Measurements from ENCODE around the gene HDAC9. TPM values are rescaled to one million over a fixed set of nuclear protein-coding genes. Genes with fewer than 3 reads are reported as not detected.

Gene HDAC9
- total RNA-seq, 1 experiment from 2014 or later, result 14.7 TPM

GRCh38 chr7:18572885-18573284, 77.3 kb downstream of the HDAC9 start:
- H3K27ac ChIP-seq, result no peak overlapping the region
- ChIA-PET POLR2A (ENCODE audit: unreplicated experiment) (interaction anchor here (0.7 kb wide), 1 partner anchor 748 kb away, joined by 3 read pairs; no protein-coding TSS in a partner anchor), CTCF (interaction anchor here (0.7 kb wide), 1 partner anchor 1682 kb away, joined by 3 read pairs; no protein-coding TSS in a partner anchor)
- no peak for DNase-seq
- TF ChIP-seq EZH2 (IDR thresholded peaks at IDR 0.05; ENCODE audit: low read depth) (no peak), CTCF (conservative IDR thresholded peaks at IDR 0.05) (no peak)
- H2AFZ ChIP-seq, result no peak overlapping the region
- no TSS peak for BruUV-seq (replicated peaks)
- no peak overlapping the region for H3K4me2 ChIP-seq
- no peak overlapping the region for H3K4me3 ChIP-seq
- H3K36me3 ChIP-seq (ENCODE audit: low read depth), result no peaks in the 10 kb centered on the region
- H3K27me3 ChIP-seq (ENCODE audit: insufficient read depth, low read depth), result no peaks in the 10 kb centered on the region
- no peaks in the 10 kb centered on the region for H4K20me1 ChIP-seq (ENCODE audit: insufficient read depth)
- no peaks in the 10 kb centered on the region for H3F3A ChIP-seq (ENCODE audit: insufficient read depth, low read depth)
- no peaks in the 10 kb centered on the region for H3K79me2 ChIP-seq (ENCODE audit: low read depth)
- H3K9me3 ChIP-seq (ENCODE audit: insufficient read depth, low read depth), result no peaks in the 10 kb centered on the region
- no peaks in the 10 kb centered on the region for H3K9me2 ChIP-seq (ENCODE audit: insufficient read depth)
- intact Hi-C loops (cut with micrococcal nuclease; ENCODE audit: unreplicated experiment), result loop anchor here (10.0 kb wide), 1 partner anchor 798 kb away; no protein-coding TSS in a partner anchor
- H3K4me1 ChIP-seq (replicated peaks; ENCODE audit: insufficient read depth), result no peaks in the 10 kb centered on the region

GRCh38 chr7:18573410-18574234, 78.1 kb downstream of the HDAC9 start:
- Histone ChIP-seq H3K9me3 (ENCODE audit: insufficient read depth, low read depth) (no peaks in the 10 kb centered on the region), H3K4me3 (no peak overlapping the region), H3K4me2 (no peak overlapping the region), H3K9me2 (ENCODE audit: insufficient read depth) (no peaks in the 10 kb centered on the region), H3K27me3 (ENCODE audit: insufficient read depth, low read depth) (no peaks in the 10 kb centered on the region), H3K79me2 (ENCODE audit: low read depth) (no peaks in the 10 kb centered on the region), H3K36me3 (ENCODE audit: low read depth) (no peaks in the 10 kb centered on the region), H3K27ac (no peak overlapping the region), H3K4me1 (replicated peaks; ENCODE audit: insufficient read depth) (no peaks in the 10 kb centered on the region), H3F3A (ENCODE audit: insufficient read depth, low read depth) (no peaks in the 10 kb centered on the region), H4K20me1 (ENCODE audit: insufficient read depth) (no peaks in the 10 kb centered on the region), H2AFZ (no peak overlapping the region)
- TF ChIP-seq EZH2 (IDR thresholded peaks at IDR 0.05; ENCODE audit: low read depth) (no peak), CTCF (conservative IDR thresholded peaks at IDR 0.05) (no peak)
- ChIA-PET POLR2A (ENCODE audit: unreplicated experiment) (interaction anchor here (0.5 kb wide), 1 partner anchor 1684 kb away, joined by 3 read pairs; no protein-coding TSS in a partner anchor), CTCF (no interaction called here)
- DNase-seq, result no peak
- no TSS peak for BruUV-seq (replicated peaks)
- intact Hi-C loops (cut with micrococcal nuclease; ENCODE audit: unreplicated experiment), result loop anchor here (10.0 kb wide), 1 partner anchor 799 kb away; no protein-coding TSS in a partner anchor

- ChIA-PET CTCF (no interaction called here), POLR2A (ENCODE audit: unreplicated experiment) (no interaction called here)
- no peak overlapping the region for H2AFZ ChIP-seq
- H3F3A ChIP-seq (ENCODE audit: insufficient read depth, low read depth), result no peaks in the 10 kb centered on the region
- H3K27me3 ChIP-seq (ENCODE audit: insufficient read depth, low read depth), result no peaks in the 10 kb centered on the region
- no peak overlapping the region for H3K4me3 ChIP-seq
- H3K27ac ChIP-seq, result no peak overlapping the region
- no peaks in the 10 kb centered on the region for H3K9me2 ChIP-seq (ENCODE audit: insufficient read depth)
- no peak overlapping the region for H3K4me2 ChIP-seq
- TF ChIP-seq EZH2 (IDR thresholded peaks at IDR 0.05; ENCODE audit: low read depth), result no peak
- TF ChIP-seq CTCF (conservative IDR thresholded peaks at IDR 0.05), result no peak
- intact Hi-C loops (cut with micrococcal nuclease; ENCODE audit: unreplicated experiment), result loop anchor here (10.0 kb wide), 1 partner anchor 799 kb away; no protein-coding TSS in a partner anchor
- H3K36me3 ChIP-seq (ENCODE audit: low read depth), result no peaks in the 10 kb centered on the region
- no TSS peak for BruUV-seq (replicated peaks)
- H3K9me3 ChIP-seq (ENCODE audit: insufficient read depth, low read depth), result no peaks in the 10 kb centered on the region
- H3K79me2 ChIP-seq (ENCODE audit: low read depth), result no peaks in the 10 kb centered on the region
- H3K4me1 ChIP-seq (replicated peaks; ENCODE audit: insufficient read depth), result no peaks in the 10 kb centered on the region
- no peaks in the 10 kb centered on the region for H4K20me1 ChIP-seq (ENCODE audit: insufficient read depth)
- no peak for DNase-seq
Measured at GRCh38 chr7:18574235-18574540, 78.6 kb downstream of the HDAC9 start.

All from PC-9 (cell line).